ENCODE measurements around the gene MRFAP1. TPM values are rescaled to one million over a fixed set of nuclear protein-coding genes. Genes with fewer than 3 reads are reported as not detected.

MRFAP1 gene
- total RNA-seq, 1 donor from 2014 or later: 93.8 TPM

GRCh38 chr4:6609415-6610079 lies 30.9 kb upstream of the MRFAP1 start:
- no peak overlapping the region for H3K4me3 Mint-ChIP-seq
- H3K4me1 Mint-ChIP-seq: no peaks in the 10 kb centered on the region
- peaks cover 1% of the 10 kb centered on the region for H3K9me3 Mint-ChIP-seq
- ATAC-seq (ENCODE audit: low read depth) (no peak), DNase-seq (no peak)
- ChIA-PET POLR2A (interaction anchor here (0.7 kb wide), 2 partner anchors 8 to 179 kb away, joined by 6 to 11 read pairs; no protein-coding TSS in a partner anchor), CTCF (no interaction called here)
- no peaks in the 10 kb centered on the region for H3K27me3 Mint-ChIP-seq
- TF ChIP-seq, protein P1, sequence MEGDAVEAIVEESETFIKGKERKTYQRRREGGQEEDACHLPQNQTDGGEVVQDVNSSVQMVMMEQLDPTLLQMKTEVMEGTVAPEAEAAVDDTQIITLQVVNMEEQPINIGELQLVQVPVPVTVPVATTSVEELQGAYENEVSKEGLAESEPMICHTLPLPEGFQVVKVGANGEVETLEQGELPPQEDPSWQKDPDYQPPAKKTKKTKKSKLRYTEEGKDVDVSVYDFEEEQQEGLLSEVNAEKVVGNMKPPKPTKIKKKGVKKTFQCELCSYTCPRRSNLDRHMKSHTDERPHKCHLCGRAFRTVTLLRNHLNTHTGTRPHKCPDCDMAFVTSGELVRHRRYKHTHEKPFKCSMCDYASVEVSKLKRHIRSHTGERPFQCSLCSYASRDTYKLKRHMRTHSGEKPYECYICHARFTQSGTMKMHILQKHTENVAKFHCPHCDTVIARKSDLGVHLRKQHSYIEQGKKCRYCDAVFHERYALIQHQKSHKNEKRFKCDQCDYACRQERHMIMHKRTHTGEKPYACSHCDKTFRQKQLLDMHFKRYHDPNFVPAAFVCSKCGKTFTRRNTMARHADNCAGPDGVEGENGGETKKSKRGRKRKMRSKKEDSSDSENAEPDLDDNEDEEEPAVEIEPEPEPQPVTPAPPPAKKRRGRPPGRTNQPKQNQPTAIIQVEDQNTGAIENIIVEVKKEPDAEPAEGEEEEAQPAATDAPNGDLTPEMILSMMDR (IDR thresholded peaks at IDR 0.05): no peak
- peaks cover 91% of the 10 kb centered on the region for H3K36me3 Mint-ChIP-seq (ENCODE audit: low read depth)
- H3K27ac Mint-ChIP-seq: no peak overlapping the region
- intact Hi-C loops (cut with micrococcal nuclease): no loop called here

DNA sequence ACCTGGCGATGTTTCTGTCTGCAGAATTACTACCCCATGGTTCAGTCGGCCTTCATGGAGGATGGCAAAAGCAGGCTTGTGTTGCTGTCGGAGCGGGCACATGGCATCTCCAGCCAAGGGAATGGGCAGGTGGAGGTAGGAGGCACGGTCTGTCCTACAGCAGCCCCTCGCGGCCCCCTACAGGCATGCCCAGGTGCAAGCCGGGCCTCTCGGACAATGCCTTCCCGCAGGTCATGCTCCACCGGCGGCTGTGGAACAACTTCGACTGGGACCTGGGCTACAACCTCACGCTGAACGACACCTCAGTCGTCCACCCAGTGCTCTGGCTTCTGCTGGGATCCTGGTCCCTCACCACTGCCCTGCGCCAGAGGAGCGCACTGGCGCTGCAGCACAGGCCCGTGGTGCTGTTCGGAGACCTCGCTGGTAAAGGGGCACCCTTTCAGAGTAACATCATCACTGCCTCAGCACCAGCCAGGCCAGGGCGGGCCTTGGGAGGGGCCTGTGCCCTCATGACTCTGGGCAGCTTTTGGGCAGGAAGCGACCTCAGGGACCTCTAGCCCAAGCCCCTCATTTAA lies 29.5 kb upstream of the MRFAP1 start:
- intact Hi-C loops (cut with micrococcal nuclease): no loop called here
- DNase-seq (no peak), ATAC-seq (ENCODE audit: low read depth) (no peak)
- Mint-ChIP-seq H3K27ac (no peak overlapping the region), H3K27me3 (no peaks in the 10 kb centered on the region), H3K9me3 (no peaks in the 10 kb centered on the region), H3K4me3 (no peak overlapping the region), H3K36me3 (ENCODE audit: low read depth) (peaks cover 90% of the 10 kb centered on the region), H3K4me1 (no peaks in the 10 kb centered on the region)
- POLR2A ChIA-PET: no interaction called here
- TF ChIP-seq, protein P1 (IDR thresholded peaks at IDR 0.05): no peak
- CTCF ChIA-PET: no interaction called here

DNA sequence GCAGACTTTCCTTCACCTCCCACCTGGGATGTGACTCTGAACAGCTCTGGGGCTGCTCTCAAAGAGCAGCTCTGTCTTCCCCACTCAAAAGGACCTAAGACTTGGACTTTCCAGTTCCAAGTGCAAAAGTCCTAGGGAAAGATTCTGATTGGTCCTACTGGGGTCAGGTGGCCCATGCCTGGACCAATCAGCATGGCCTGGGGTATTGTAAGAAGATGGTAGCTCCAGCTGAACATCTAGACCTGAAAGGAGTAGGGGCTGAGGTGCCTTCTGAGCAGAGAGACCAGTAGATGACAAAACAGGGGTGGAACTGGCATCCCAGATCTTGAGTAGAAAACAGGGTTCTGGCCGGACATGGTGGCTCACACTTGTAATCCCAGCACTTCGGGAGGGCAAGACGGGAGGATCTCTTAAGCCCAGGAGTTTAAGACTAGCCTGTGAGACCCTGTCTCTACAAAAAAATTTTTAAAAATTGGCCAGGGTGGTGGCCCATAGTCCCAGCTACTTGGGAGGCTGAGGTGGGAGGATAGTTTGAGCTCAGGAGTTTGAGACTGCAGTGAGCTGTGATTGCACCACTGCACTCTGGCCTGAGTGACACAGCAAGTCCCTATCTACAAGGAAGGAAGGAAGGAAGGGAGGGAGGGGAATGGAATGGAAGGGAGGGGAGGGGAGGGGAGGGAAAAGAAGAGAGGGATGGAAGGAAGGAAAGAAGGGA lies 27.4 kb upstream of the MRFAP1 start:
- no peaks in the 10 kb centered on the region for H3K9me3 Mint-ChIP-seq
- POLR2A ChIA-PET: no interaction called here
- ATAC-seq (ENCODE audit: low read depth): no peak

DNA sequence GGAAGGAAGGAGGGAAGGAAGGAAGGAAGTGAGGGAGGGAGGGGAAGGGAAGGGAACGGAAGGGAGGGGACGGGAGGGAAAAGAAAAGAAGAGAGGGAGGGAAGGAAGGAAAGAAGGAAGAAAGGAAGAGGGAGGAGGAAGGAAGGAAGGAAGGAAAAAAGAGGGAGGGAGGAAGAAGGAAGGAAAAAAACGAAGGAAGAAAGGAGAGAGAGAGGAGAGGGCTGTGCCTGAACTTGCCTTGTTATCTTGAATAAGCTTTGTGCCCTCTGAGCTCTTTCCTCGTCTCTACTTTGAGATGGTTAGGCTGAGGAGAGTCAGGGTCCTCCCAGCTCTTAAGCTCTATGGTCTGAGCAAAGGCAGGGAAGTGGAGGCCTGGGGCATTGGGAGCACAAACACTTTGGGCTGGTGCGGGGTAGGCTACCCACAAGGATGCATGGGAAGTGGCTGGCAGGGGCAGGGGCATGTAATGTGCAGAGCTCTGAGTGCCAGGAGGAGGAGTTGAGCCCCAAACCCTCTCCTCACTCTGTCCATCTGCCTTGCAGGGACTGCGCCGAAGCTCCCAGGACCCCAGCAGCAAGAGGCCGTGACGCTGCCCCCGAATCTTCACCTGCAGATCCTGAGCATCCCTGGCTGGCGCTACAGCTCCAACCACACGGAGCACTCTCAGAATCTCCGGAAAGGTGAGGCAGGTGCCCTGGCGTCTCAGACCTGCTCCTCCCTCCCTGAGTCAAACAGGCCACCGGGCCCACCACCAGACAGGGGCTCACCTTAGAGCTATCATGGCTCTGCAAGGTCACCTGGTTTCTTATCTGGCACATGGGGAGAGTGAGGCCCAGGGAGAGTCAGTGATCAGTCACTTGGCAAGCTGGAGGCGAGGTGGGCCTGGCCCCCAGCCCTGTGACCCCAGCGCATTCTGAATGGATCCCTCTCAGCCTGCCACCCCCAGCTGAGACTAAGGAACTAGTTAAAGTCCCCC lies 26.5 kb upstream of the MRFAP1 start:
- peaks cover 90% of the 10 kb centered on the region for H3K36me3 Mint-ChIP-seq (ENCODE audit: low read depth)
- H3K4me3 Mint-ChIP-seq: no peak overlapping the region
- ATAC-seq (ENCODE audit: low read depth): no peak
- H3K27ac Mint-ChIP-seq: no peak overlapping the region
- H3K27me3 Mint-ChIP-seq: no peaks in the 10 kb centered on the region
- H3K4me1 Mint-ChIP-seq: no peaks in the 10 kb centered on the region
- no peak for DNase-seq
- intact Hi-C loops (cut with micrococcal nuclease): no loop called here
- TF ChIP-seq, protein P1 (IDR thresholded peaks at IDR 0.05): no peak
- H3K9me3 Mint-ChIP-seq: no peaks in the 10 kb centered on the region
- CTCF ChIA-PET: no interaction called here
- POLR2A ChIA-PET: no interaction called here

More for the DNA sequence above, 27.4 kb upstream of the MRFAP1 start:
- Mint-ChIP-seq H3K36me3 (ENCODE audit: low read depth) (peaks cover 90% of the 10 kb centered on the region), H3K4me3 (no peak overlapping the region), H3K27ac (no peak overlapping the region), H3K27me3 (no peaks in the 10 kb centered on the region), H3K4me1 (no peaks in the 10 kb centered on the region)
- TF ChIP-seq, protein P1 (IDR thresholded peaks at IDR 0.05): no peak
- intact Hi-C loops (cut with micrococcal nuclease): no loop called here
- DNase-seq: no peak
- CTCF ChIA-PET: no interaction called here

Data from activated B cell treated with CpG ODN at 0.5 μM for 24 hours (primary cell).